Measurements from ENCODE around the gene CHDH.

Gene CHDH

DNA sequence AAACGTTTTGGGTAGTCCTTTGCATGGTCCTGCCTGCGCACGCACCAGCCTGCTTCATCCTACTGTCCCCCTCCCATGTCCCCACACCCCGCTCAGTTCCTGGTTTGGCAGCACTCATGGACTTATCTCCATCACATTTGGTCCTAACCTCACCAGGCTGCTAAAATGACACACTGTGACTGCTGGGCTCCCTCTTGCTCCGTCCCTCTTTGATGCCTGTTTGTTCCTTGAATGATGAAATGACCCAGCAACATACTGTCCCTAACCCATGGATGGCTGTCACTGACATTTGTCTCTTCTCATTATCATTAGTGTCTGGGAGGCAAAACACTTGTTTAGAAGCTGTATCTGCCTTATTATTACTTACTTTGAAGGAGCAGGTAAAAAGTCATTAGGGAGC, 80.5 kb downstream of the CHDH start:
- TF ChIP-seq CTCF (IDR thresholded peaks at IDR 0.05; ENCODE audit: unreplicated experiment in 3 of 3) = no peak
- Mint-ChIP-seq H3K36me3 (ENCODE audit: low read depth) (no peaks in the 10 kb centered on the region), H3K27me3 (ENCODE audit: low read depth) (peaks cover 10% of the 10 kb centered on the region), H3K9me3 (no peaks in the 10 kb centered on the region), H3K4me3 (no peak overlapping the region), H3K27ac (no peak overlapping the region), H3K4me1 (peaks cover 6% of the 10 kb centered on the region)

GRCh38 chr3:53764026-53764775, 82.0 kb downstream of the CHDH start:
- Mint-ChIP-seq H3K4me3 (no peak overlapping the region), H3K27ac (no peak overlapping the region), H3K36me3 (ENCODE audit: low read depth) (no peaks in the 10 kb centered on the region), H3K9me3 (no peaks in the 10 kb centered on the region), H3K27me3 (ENCODE audit: low read depth) (peaks cover 10% of the 10 kb centered on the region), H3K4me1 (peaks cover 6% of the 10 kb centered on the region)
- no peak for TF ChIP-seq CTCF (IDR thresholded peaks at IDR 0.05; ENCODE audit: unreplicated experiment in 3 of 3)

DNA sequence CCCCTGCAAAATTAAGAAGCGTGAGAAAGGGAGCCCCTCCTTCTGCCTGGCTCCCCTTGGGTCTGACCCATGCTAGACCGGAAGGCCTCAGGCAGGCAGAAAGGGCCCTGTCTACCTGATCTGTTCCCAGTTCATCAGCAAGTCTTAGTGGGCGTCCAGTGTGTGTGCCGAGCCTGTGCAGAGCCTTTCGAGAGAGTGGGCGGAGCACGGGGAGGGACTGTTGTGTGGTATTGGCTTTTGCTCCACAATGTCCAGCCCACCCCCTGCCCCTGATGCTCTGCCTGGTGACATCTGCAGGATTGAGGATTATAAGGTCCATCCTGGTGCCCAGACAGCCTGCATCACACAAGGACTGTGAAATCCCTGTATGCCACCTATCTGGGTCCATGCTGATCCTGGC, 82.9 kb downstream of the CHDH start:
- H3K4me3 Mint-ChIP-seq = no peak overlapping the region
- H3K36me3 Mint-ChIP-seq (ENCODE audit: low read depth) = no peaks in the 10 kb centered on the region
- peaks cover 10% of the 10 kb centered on the region for H3K27me3 Mint-ChIP-seq (ENCODE audit: low read depth)
- H3K9me3 Mint-ChIP-seq = no peaks in the 10 kb centered on the region
- no peak for TF ChIP-seq CTCF (IDR thresholded peaks at IDR 0.05; ENCODE audit: unreplicated experiment in 3 of 3)
- peaks cover 6% of the 10 kb centered on the region for H3K4me1 Mint-ChIP-seq
- no peak overlapping the region for H3K27ac Mint-ChIP-seq
